Liver (tissue), 3 donors: ENCODE results near the gene USP6NL.

Experiments used
- ATF3 ChIP-seq: IDR thresholded peaks from 2 replicates; pipeline ENCODE4 v1.6.1; 2016; ENCODE audit warnings: antibody characterized with exemption
- CTCF ChIP-seq: fragments of 150-350 bp; IDR thresholded peaks from 2 replicates; pipeline ENCODE4 v1.5.1; 2017; ENCODE audit warnings: improper control_type of control experiment, low read depth, low read length; ENCODE audit not compliant: missing input control
- EGR1 ChIP-seq, 2 donors: IDR thresholded peaks; 2 replicates each; pipeline ENCODE4 v1.6.1; 2016 to 2018; ENCODE audit warnings: antibody characterized with exemption in 2 of 2, low read depth in 2 of 2
- GABPA ChIP-seq, 2 donors: IDR thresholded peaks in 1 of 2; conservative IDR thresholded peaks in 1 of 2; 2 replicates each; pipeline ENCODE4 v1.6.1; 2016; ENCODE audit warnings: antibody characterized with exemption in 2 of 2, mild to moderate bottlenecking in 1 of 2, moderate library complexity in 1 of 2
- RAD21 ChIP-seq, 2 donors: IDR thresholded peaks; 2 replicates each; pipeline ENCODE4 v1.6.1; 2016; ENCODE audit warnings: antibody characterized with exemption in 2 of 2, mild to moderate bottlenecking in 2 of 2
- REST ChIP-seq: IDR thresholded peaks from 2 replicates; pipeline ENCODE4 v1.6.1; 2016; ENCODE audit warnings: antibody characterized with exemption, mild to moderate bottlenecking
- TAF1 ChIP-seq: conservative IDR thresholded peaks from 2 replicates; pipeline ENCODE4 v1.6.1; 2016; ENCODE audit warnings: antibody characterized with exemption, mild to moderate bottlenecking
- donor health status: healthy.
- donor health status: healthy.

DNA sequence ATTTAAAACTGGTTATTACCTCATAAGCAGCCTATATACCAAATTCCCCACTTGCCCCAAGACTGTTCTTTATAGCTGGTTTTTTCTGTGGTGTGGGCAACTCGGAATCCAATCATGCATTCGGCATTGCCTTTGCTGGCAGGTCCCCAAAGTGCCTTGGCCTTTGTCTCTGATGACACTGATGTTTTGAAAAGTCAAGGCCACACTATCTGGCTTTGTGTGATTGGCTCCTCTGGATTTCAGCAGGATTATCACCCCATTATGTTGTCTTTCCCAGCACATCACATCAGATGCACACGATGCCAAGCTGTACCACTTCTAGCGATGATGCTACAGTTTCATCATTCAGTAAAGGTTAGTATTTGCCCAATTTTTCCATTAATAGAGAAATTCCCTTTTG lies 97.7 kb downstream of the USP6NL start:
- no peak for TF ChIP-seq TAF1
- no peak for TF ChIP-seq CTCF
- no peak for TF ChIP-seq REST
- TF ChIP-seq RAD21 (IDR thresholded peaks at IDR 0.05), result peak in 1 of 2 donors; percentile 22
- TF ChIP-seq ATF3, result no peak
- TF ChIP-seq GABPA (IDR thresholded peaks at IDR 0.05 in 1 of 2, conservative IDR thresholded peaks at IDR 0.05 in 1 of 2), result no peak
- no peak for TF ChIP-seq EGR1 (IDR thresholded peaks at IDR 0.05; ENCODE audit: low read depth in 2 of 2)
